HepG2 (cell line): Measurements from ENCODE around the gene HSP90AB1. TPM values are rescaled to one million over a fixed set of nuclear protein-coding genes. Genes with fewer than 3 reads are reported as not detected.

Experiments
- ATRX ChIP-seq: sonication (generic); formaldehyde crosslinking; IDR thresholded peaks from 2 replicates; pipeline ENCODE4 v1.4.0; 2020; ENCODE audit warnings: missing genetic modification reagents, borderline replicate concordance
- GATA4 ChIP-seq: sonication (generic); IDR thresholded peaks from 2 replicates; pipeline ENCODE4 v1.6.1; 2016; ENCODE audit warnings: antibody characterized with exemption, low read depth, borderline replicate concordance
- ISX ChIP-seq: sonication (generic); formaldehyde crosslinking; conservative IDR thresholded peaks from 2 replicates; pipeline ENCODE4 v1.5.0; 2020; ENCODE audit warnings: missing genetic modification reagents
- MBD4 ChIP-seq: IDR thresholded peaks from 2 replicates; pipeline ENCODE4 v1.6.1; 2012; ENCODE audit warnings: low read length, inconsistent platforms, borderline replicate concordance
- MIXL1 ChIP-seq: IDR thresholded peaks from 2 replicates; pipeline ENCODE4 v1.6.1; 2016
- NCOA5 ChIP-seq: sonication (generic); formaldehyde crosslinking; IDR thresholded peaks from 2 replicates; pipeline ENCODE4 v1.4.0; 2020; ENCODE audit warnings: missing genetic modification reagents
- NCOR1 ChIP-seq: fragments of 200-600 bp; sonication (generic); IDR thresholded peaks from 2 replicates; pipeline ENCODE4 v1.7.0; 2017; ENCODE audit warnings: antibody characterized with exemption, low read length, borderline replicate concordance
- RARA ChIP-seq: IDR thresholded peaks from 2 replicates; pipeline ENCODE4 v1.6.1; 2016; ENCODE audit warnings: missing genetic modification reagents, missing compliant biosample characterization
- RARG ChIP-seq: sonication (generic); formaldehyde crosslinking; IDR thresholded peaks from 2 replicates; pipeline ENCODE4 v1.4.0; 2020; ENCODE audit warnings: low read depth, mild to moderate bottlenecking, missing genetic modification reagents
- SOX13 ChIP-seq, 3 experiments: fragments of 450-650 bp in 1 of 3; sonication (generic) in 1 of 3; formaldehyde crosslinking in 1 of 3; IDR thresholded peaks in 2 of 3; conservative IDR thresholded peaks in 1 of 3; 2 replicates each; pipeline versions ENCODE4 v1.5.0 to v1.6.1; 2016 to 2020; ENCODE audit warnings: antibody characterized with exemption in 1 of 3, mild to moderate bottlenecking in 1 of 3, missing compliant biosample characterization in 1 of 3, missing genetic modification reagents in 1 of 3, moderate library complexity in 1 of 3
- ZFP82 ChIP-seq: sonication (generic); formaldehyde crosslinking; IDR thresholded peaks from 2 replicates; pipeline ENCODE4 v1.5.1; 2020; ENCODE audit warnings: mild to moderate bottlenecking, missing genetic modification reagents, borderline replicate concordance
- ZNF17 ChIP-seq: sonication (generic); formaldehyde crosslinking; IDR thresholded peaks from 2 replicates; pipeline ENCODE4 v1.5.0; 2020; ENCODE audit warnings: mild to moderate bottlenecking, missing genetic modification reagents
- ZNF232 ChIP-seq: sonication (generic); formaldehyde crosslinking; IDR thresholded peaks from 2 replicates; pipeline ENCODE4 v1.4.0; 2020; ENCODE audit warnings: missing genetic modification reagents, borderline replicate concordance
- ZNF382 ChIP-seq: sonication (generic); formaldehyde crosslinking; IDR thresholded peaks from 2 replicates; pipeline ENCODE4 v1.5.0; 2020; ENCODE audit warnings: missing genetic modification reagents, mild to moderate bottlenecking, borderline replicate concordance
- ZNF432 ChIP-seq: sonication (generic); formaldehyde crosslinking; IDR thresholded peaks from 2 replicates; pipeline ENCODE4 v1.5.0; 2020; ENCODE audit warnings: missing genetic modification reagents, mild to moderate bottlenecking, borderline replicate concordance
- ZNF546 ChIP-seq: sonication (generic); formaldehyde crosslinking; conservative IDR thresholded peaks from 2 replicates; pipeline ENCODE4 v1.8.1; 2023; ENCODE audit warnings: mild to moderate bottlenecking, missing genetic modification reagents
- ZNF672 ChIP-seq: sonication (generic); formaldehyde crosslinking; IDR thresholded peaks from 2 replicates; pipeline ENCODE4 v1.8.1; 2022; ENCODE audit warnings: missing genetic modification reagents
- ZNF773 ChIP-seq: sonication (generic); formaldehyde crosslinking; IDR thresholded peaks from 2 replicates; pipeline ENCODE4 v1.4.0; 2020; ENCODE audit warnings: missing genetic modification reagents, borderline replicate concordance
- polyA plus RNA-seq, 8 experiments: library from polyadenylated mRNA; depleted of rRNA in 3 of 8; stranded (reverse) in 7 of 8; unstranded in 1 of 8; fragments of >200 nt; fragmentation: Illumina TruSeq in 4 of 8; extraction: Trizol in 4 of 8; gene quantifications; 2 replicates each; pipeline versions ENCODE4 v1.2.1 to v1.2.3, GENCODE V29; 2011 to 2016; ENCODE audit warnings: low read depth in 4 of 8, missing spikeins in 1 of 8, mixed read lengths in 1 of 8; ENCODE audit not compliant: insufficient read depth in 1 of 8
- total RNA-seq, 5 experiments: library from RNA; depleted of rRNA; stranded (reverse); fragments of >200 nt; fragmentation: Illumina TruSeq; extraction: Trizol; gene quantifications; 2 replicates each; pipeline ENCODE4 v1.2.3, GENCODE V29; 2016; ENCODE audit warnings: low read depth in 1 of 5
- TF ChIP-seq, protein P1 (sequence below): sonication (generic); formaldehyde crosslinking; IDR thresholded peaks from 2 replicates; pipeline ENCODE4 v1.4.0; 2020; ENCODE audit warnings: mild to moderate bottlenecking, missing genetic modification reagents
- TF ChIP-seq, protein P2 (sequence below): sonication (generic); formaldehyde crosslinking; conservative IDR thresholded peaks from 2 replicates; pipeline ENCODE4 v1.8.0; 2022; ENCODE audit warnings: missing genetic modification reagents
- TF ChIP-seq, protein P3 (sequence below): sonication (generic); formaldehyde crosslinking; IDR thresholded peaks from 2 replicates; pipeline ENCODE4 v1.8.0; 2022; ENCODE audit warnings: missing genetic modification reagents, mild to moderate bottlenecking, inconsistent platforms, borderline replicate concordance
- TF ChIP-seq, protein P4 (sequence below): sonication (generic); formaldehyde crosslinking; IDR thresholded peaks from 2 replicates; pipeline ENCODE4 v1.4.0; 2020; ENCODE audit warnings: mild to moderate bottlenecking, missing genetic modification reagents
- TF ChIP-seq, protein P5 (sequence below): sonication (generic); formaldehyde crosslinking; IDR thresholded peaks from 2 replicates; pipeline ENCODE4 v1.5.0; 2020; ENCODE audit warnings: missing genetic modification reagents, mild to moderate bottlenecking, borderline replicate concordance
- TF ChIP-seq, protein P6 (sequence below): sonication (generic); formaldehyde crosslinking; IDR thresholded peaks from 2 replicates; pipeline ENCODE4 v1.5.1; 2020; ENCODE audit warnings: missing genetic modification reagents, mild to moderate bottlenecking, borderline replicate concordance

HSP90AB1 gene
- total and polyA plus RNA-seq, 2 of the 13 experiments (the other 11 are each of a cell fraction or from before 2014, with no cell fraction given) = 1,325 to 1,472 TPM

DNA sequence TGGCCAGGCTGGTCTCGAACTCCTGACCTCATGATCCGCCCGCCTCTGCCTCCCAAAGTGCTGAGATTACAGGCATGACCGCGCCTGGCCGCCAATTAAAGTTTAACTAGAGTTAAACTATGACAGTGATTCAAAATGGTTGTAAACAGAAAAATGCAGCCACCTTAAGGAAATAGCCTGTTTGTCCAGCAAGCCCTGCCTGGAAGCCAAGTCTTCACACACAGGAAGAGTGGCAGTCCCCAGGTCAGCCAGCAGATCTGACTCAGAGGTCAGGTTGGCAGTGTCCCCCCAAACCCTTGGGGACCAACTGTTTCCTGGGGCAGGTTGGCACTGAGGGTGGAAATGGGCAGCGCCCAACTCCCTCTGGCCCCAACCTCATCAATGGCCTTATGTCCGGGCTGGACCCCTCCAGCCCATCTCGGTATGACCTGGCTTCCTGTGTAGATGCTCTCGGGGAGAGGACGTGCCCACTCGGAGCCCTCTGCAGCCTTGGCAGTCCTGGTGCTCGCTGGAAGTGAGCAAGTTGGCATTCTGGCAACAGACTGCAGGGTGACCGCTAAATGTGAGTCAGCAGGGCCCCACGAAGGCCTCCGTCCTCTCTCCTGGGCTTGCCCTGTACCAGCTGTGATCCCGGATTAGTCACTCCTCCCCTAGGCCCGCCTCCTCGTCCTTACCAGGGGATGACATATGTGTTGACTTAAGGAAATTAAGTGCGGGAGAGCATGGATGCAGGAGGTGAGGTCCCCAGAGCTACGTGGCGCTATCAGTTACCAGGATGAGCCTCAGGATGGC lies 9.7 kb upstream of the HSP90AB1 start (continued):
- TF ChIP-seq ZNF672 (CRISPR knock-in tag) = no peak
- TF ChIP-seq, protein P1, sequence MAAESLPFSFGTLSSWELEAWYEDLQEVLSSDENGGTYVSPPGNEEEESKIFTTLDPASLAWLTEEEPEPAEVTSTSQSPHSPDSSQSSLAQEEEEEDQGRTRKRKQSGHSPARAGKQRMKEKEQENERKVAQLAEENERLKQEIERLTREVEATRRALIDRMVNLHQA (CRISPR knock-in tag) = no peak
- TF ChIP-seq, protein P2, sequence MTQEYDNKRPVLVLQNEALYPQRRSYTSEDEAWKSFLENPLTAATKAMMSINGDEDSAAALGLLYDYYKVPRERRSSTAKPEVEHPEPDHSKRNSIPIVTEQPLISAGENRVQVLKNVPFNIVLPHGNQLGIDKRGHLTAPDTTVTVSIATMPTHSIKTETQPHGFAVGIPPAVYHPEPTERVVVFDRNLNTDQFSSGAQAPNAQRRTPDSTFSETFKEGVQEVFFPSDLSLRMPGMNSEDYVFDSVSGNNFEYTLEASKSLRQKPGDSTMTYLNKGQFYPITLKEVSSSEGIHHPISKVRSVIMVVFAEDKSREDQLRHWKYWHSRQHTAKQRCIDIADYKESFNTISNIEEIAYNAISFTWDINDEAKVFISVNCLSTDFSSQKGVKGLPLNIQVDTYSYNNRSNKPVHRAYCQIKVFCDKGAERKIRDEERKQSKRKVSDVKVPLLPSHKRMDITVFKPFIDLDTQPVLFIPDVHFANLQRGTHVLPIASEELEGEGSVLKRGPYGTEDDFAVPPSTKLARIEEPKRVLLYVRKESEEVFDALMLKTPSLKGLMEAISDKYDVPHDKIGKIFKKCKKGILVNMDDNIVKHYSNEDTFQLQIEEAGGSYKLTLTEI (CRISPR knock-in tag) = no peak
- no peak for TF ChIP-seq RARG (CRISPR knock-in tag)
- no peak for TF ChIP-seq ATRX (CRISPR knock-in tag)
- TF ChIP-seq ZNF432 (CRISPR knock-in tag) = no peak
- TF ChIP-seq, protein P3, sequence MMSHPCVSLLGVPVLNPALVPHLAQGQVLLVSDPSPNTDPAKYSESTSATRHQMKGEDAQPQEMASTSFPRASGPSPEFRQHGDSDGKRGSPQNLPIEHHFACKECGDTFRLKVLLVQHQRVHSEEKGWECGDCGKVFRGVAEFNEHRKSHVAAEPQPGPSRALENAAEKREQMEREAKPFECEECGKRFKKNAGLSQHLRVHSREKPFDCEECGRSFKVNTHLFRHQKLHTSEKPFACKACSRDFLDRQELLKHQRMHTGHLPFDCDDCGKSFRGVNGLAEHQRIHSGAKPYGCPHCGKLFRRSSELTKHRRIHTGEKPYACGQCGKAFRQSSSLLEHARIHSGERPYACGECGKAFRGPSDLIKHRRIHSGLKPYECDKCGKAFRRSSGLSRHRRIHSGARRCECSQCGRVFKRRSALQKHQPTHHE = no peak
- no peak for TF ChIP-seq ISX
- no peak for TF ChIP-seq ZNF773 (CRISPR knock-in tag)
- TF ChIP-seq ZFP82 (CRISPR knock-in tag) = no peak
- 0 out of 2 replicates have a peak, but pooled peaks have one; percentile 7 for TF ChIP-seq ZNF232 (CRISPR knock-in tag)
- TF ChIP-seq ZNF382 = no peak
- 0 out of 2 replicates have a peak, but pooled peaks have one; percentile 34 for TF ChIP-seq RARA (CRISPR knock-in tag)
- no peak for TF ChIP-seq ZNF17 (CRISPR knock-in tag)
- TF ChIP-seq NCOA5 (CRISPR knock-in tag) = no peak
- TF ChIP-seq, protein P4, sequence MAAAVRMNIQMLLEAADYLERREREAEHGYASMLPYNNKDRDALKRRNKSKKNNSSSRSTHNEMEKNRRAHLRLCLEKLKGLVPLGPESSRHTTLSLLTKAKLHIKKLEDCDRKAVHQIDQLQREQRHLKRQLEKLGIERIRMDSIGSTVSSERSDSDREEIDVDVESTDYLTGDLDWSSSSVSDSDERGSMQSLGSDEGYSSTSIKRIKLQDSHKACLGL = 0 out of 2 replicates have a peak, but pooled peaks have one; percentile 53
- no peak for TF ChIP-seq SOX13 (IDR thresholded peaks at IDR 0.05)
- TF ChIP-seq SOX13 (CRISPR knock-in tag; conservative IDR thresholded peaks at IDR 0.05 in 1 of 2, IDR thresholded peaks at IDR 0.05 in 1 of 2) = no peak
- TF ChIP-seq MBD4 = no peak
- peak; percentile 64; the same call in 1 of the 2 replicates for TF ChIP-seq MIXL1
- no peak for TF ChIP-seq GATA4
- TF ChIP-seq, protein P5, sequence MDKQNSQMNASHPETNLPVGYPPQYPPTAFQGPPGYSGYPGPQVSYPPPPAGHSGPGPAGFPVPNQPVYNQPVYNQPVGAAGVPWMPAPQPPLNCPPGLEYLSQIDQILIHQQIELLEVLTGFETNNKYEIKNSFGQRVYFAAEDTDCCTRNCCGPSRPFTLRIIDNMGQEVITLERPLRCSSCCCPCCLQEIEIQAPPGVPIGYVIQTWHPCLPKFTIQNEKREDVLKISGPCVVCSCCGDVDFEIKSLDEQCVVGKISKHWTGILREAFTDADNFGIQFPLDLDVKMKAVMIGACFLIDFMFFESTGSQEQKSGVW (CRISPR knock-in tag) = no peak
- TF ChIP-seq, protein P6, sequence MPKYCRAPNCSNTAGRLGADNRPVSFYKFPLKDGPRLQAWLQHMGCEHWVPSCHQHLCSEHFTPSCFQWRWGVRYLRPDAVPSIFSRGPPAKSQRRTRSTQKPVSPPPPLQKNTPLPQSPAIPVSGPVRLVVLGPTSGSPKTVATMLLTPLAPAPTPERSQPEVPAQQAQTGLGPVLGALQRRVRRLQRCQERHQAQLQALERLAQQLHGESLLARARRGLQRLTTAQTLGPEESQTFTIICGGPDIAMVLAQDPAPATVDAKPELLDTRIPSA (CRISPR knock-in tag) = no peak
- no peak for TF ChIP-seq NCOR1
- TF ChIP-seq ZNF546 (CRISPR knock-in tag) = no peak
